Activated T-cell treated with anti-CD3 and anti-CD28 coated beads, Interleukin-2, amount 50 U/mL, for 1 hour (primary cell): ENCODE results near the gene VSTM2L.

Experiments
- DNase-seq: peaks from one replicate; pipeline ENCODE4 v3.0.0-alpha.2; 2020

Gene VSTM2L

DNA sequence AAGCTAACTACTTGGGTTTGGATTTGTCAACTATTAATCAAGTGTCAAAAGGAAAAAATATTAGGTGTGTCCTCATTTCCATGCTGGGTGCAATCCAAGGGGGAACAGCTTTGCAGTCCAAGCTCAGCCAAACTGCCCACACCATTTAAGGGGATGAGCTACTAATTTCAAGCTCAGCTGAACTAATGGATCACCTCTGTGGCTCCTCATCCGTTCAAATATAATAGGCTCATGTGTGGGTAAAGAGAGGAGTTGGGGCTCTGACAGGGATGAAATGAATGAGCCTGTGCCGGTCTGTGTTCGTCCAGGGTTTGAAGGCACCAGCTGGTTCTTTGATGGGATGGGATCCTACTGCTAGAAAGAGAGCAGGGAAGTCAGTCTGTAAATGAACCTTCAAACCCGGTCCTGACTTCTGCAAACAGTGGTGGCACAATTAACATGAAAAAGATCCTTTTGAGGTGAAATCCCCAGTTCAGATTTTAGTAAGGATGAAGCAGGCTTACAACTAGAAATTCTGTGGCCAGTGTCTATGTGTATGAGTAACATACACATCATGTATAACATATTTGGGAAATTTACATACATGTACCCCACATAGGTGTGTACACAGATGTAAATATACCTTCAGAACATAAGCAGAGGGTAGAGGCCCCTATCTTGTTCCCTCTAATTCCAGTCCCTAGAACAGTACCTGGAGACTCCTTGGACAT is 88.4 kb downstream of the VSTM2L start:
- DNase-seq = no peak

DNA sequence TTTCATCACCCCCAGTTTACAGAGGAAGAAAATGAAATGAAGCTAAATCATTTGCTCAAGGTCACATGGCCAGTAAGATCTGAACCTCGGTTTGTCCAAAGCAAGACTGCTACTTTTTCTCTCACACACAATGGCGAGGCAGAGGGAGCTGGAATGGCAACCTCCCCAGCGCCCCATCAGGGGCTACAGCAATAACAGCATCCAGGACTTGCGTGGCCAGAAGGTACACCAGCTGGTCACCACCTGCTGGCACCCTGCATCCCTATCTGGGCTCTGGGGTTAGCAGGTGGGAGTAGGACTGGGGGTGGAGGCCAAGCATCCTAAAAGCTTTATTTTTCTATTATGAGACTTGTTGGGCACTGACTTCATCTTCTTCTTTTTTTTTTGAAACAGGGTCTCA is 89.0 kb downstream of the VSTM2L start:
- no peak for DNase-seq

DNA sequence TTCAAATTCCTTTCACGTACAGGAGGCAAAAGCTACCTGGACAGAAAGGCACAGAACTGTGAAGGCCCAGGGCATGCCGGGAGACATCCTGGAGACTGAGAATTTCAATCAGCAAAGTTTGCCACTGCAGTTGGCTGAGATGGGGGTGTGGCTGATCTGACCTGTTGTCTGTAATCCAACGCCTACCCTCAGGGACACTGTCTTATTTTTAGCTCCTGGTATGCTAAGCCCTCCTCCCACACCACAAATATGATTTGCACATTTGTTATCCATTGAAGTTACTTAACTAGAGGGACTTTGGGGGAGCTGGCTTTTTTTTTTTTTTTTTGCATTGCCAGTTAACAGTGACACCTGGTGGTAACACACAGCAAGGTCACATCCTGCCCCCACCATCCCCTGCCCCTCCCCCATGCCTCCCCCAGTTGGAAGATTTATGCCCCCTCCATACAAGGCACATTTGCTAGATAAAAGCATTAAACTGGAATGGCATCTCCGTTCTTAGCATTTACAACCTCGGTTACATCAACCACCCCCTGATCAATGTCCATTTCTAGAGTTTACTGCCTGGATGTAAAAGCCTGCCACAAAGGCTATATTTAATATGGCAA is 90.0 kb downstream of the VSTM2L start:
- DNase-seq = no peak

DNA sequence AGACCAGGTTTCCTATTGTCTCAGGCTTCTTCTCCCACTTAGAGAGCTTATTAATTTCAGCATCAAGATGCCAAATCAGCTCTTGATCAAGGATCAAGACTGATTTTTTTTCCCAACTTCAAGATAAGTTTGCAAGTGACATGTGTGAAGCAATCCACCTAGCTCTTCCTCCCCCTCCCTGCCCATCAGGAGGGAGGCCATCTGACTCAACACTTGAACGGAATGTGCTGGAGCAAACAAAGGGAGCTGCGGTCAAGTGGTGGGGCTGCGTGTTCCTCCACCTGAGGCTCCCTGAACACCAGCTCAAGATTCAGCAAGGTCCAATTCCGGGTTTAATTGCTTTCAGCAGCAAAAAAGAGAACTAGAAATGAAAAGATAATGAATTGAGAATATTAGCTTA is 91.6 kb downstream of the VSTM2L start:
- no peak for DNase-seq
